NCI-H1694 (cell line): ENCODE results near the gene LRTM1.

Experiments used
- DNase-seq: peaks from one replicate; lab custom pipeline; 2025; lab: John Stamatoyannopoulos, UW

Gene LRTM1

DNA sequence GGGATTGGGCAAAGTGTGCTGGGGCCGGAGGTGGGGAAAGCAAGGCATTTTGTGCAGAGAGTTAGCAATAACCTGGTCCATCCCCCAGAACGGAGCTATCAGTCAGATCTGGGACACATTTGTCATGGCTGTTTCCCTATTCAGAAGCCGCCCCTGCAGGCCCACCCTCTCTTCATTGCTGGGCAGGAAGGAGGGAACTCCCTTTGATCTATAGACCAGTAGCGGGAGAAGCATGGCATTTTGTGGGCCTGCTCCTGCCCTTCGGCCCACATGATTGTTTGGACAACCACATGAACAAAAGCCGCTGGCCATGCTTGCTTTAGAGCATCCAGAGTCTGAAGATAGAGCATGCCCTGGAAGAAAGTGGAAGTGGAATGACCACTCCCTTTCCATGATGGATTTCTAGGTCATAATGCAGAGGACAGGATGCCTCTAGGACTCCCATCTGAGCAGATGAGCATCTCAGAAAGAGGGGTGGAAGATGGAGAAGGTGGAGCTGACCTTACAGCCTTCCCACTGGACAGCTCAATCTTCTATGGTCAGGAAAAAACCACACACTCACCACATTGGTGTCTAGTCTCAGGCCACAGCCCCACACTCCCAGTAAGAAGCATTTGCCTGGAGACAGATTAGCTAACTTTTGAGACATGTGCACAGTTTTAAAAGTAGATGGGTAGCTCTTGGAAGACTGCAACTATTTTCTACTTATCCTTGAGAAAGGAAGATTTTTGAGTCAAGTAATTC, 11.9 kb upstream of the LRTM1 start:
- no peak for DNase-seq

DNA sequence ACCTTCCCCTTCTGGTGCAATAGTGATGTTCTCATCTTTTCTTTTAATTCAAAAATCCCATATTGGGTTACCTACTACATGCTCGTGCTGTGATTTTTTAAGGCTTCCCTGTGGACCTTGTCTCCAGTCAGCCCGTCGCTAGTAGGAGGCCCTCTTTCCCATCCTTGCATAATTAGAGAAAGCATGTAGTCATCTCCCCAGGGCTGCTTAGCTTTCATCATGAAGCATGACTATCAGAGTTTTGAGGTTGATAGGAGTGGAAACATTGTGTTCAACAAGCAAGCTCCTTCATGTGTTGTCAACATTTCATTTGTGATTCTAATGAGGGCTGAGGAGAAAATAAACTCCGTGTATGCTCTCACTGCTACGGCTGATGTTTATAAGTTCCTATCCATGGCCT, 8.7 kb upstream of the LRTM1 start:
- no peak for DNase-seq

DNA sequence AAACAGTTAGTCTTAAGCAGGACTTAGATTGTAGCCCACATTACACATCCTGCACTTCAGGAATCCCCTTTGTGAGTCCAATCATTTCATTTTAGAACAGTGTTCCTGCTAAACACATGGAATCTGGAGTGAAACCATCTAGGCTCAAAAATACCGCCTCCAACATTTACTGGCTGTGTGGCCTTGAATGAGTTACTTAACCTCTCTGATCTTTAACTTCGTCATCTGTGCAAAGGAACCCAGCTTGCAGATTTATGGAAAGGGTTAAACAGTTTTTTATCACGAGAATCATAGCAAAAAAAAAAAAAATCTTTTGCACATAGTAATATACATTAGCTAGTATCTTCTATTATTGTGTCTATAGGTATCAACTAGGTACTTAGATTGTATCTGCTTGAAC, 8.0 kb upstream of the LRTM1 start:
- DNase-seq = no peak

DNA sequence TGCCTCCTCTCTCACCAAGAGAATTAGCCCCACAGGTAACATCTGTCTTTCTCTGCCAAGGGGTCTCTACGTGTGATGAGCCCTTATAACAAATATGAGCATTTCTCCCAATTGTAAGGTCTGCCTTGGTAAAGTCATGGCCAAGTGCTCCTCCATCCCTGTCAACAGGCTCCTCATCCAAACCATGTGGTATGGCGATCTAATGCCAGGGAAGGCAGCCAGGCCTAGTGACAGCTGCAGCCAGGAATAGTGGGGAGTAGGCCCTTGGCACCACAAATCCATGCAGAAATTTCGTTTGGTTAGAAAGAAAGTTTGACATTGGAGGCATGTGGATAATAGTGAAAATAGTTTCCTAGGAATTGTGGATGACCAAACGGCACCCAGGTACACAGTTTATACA, 4.7 kb upstream of the LRTM1 start:
- no peak for DNase-seq

DNA sequence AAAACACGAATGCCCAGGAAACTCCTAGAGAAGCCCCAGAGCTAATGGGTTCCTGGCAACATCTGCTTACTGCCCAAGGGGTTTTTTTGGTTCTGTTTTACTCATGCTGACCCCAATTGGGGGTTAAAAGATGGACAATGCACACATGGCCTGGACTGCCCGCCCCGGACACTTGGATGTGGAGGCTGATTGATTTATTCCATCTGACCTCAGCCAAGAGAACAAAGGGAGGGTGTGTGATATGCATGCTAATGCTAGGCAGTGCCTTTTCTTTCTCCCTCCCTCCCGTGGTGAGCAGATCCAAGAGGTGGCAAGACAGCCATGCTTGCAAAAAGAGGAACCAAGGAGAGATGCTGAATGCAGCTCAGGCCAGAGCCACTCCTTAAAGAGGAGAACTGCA, 3.3 kb upstream of the LRTM1 start:
- DNase-seq = no peak

DNA sequence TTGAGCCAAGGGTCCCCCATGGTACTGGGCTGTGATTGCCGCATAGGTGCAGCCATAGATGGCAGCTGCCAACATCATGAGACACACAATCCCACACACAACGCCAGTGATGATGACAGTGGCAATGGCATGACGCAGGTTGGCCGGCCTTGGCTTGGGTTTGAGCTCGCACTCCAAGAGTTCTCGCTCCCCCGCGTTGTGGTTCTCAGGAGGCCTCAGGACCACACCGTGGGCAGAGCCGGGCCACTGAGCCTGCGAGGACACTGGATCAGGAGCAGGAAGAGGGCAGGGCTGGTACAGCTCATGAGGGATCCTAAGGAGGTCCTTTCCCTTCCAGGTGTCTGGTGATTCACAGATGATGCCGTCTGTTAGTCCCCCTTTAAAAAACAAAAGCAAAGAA, 9.3 kb downstream of the LRTM1 start:
- DNase-seq = no peak

DNA sequence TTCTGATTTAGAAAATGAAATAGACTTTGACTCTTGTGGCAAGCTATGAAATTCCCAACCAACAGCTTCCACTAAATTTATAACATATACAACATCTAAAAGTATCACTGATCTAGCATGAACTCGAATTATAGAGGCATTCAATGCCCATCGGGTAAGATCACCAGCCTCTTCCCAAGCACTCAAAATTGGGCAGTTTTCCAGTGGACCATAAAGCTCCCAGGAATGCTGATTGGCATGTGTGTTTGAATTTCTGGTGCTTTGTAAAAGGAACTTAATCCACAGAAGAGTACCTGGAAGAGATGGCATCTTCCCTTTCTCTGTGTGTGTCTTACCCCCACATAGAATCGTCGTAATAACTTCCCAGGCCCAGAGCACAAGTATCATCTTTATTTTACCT, 10.0 kb downstream of the LRTM1 start:
- no peak for DNase-seq

DNA sequence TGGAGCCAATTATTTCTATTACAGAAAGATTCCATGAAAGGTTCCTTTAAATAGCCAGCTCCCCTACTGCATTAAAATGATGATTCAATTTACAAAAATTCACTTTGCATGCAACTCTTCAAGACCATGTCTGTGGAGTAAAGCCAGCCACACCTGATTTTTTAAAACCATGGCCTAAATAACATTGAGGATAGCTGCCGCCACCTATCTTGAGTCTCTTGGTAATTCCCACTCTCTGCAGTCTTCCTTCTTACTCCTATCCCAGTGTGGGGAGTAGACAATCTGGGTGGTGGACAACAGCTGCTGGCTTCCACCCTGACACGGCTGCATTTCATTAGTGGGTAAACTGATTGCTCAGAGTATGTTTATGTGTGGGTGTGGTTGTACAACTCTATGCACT, 10.7 kb downstream of the LRTM1 start:
- no peak for DNase-seq

DNA sequence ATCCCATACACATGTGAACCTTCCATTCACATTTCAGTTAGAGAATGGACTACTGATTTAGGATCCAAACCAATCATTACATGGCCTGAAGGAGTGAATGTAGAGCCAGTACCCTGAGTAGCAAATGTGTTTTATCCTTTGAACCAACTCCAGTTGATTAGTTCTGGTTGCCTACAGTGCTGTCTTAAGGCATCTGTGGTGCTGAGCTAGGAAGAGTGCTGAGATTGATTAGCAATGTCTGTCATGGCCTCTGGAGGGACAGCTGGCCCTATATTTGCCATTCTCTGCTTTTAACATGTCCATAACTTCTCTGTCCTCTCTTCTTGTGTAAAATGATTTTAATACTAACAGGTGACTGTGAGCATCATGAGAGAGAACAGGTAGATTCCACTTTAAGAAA, 11.1 kb downstream of the LRTM1 start:
- DNase-seq = no peak

DNA sequence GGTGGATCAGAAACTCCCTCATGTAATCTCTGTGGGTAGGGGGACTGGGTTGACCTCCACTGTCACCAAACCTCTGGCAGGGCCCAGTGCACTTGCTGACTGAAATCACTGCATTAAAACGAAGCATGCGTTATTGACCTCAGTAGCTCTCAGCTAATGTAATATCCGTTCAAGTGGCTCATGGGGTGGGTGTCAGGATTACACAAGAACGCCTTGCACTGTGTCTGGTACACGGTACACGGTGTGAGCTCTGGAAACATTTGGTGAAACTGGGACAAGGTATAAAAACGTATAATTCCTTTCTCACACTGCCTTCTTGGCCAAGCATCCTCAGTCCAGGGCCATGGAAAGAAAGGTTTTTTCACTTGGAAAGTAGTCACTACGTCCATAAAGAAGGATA, 11.9 kb downstream of the LRTM1 start:
- no peak for DNase-seq

DNA sequence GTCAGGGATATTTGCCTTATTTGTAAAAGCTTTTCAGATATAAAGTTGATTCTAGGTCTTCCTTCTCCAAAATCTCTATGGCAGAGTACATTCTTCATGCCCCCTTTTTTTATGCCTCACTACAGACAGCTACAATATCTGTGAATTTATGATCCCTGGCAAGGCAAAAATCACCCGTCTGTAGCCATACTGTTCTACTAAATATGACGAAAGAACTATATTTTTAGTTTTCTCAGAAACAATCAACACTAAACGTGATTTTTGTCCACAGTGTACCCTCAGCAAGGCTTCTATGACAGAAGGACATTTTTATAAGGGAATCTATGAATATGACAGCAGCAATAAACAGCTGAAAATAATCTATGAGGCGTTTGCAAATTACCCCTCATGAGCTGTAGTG, 12.7 kb downstream of the LRTM1 start:
- DNase-seq = no peak

DNA sequence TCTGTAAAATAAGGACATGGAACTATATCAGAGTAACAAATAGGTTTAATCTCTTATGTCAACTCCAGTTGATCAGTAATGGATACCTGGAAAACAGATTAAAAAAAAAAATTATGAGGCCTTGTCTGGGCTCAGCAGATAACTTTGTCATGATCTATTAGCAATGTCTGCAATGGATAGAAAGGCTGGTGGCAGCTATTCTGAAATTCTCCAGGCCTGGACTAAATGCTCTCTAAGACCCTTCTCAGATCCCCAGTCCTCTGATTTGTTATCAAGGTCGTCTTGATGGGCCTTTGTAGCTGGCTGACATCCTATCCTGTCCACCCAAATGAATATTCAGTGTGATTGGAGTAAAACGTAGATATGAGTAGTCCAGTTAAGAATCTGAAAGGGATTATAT, 13.7 kb downstream of the LRTM1 start:
- DNase-seq = no peak

DNA sequence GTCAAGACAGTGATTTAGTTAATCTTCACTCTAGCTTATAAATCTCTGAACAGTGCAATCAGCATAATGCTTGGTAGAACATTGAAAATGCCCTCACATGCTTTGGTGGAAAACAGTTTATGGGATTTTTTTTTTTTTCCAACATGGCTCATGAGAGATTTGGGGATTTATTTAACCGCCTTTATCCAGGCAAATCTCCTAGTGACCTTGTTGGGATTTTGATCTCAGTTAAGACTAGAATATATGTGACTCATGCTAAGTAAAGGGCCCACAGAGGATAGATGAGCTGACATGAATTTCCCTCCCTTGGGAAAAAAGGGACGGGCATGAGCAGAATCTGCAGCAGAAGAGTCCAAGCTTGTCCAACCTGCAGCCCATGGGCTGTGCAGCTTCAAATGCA, 18.7 kb downstream of the LRTM1 start:
- DNase-seq = no peak

DNA sequence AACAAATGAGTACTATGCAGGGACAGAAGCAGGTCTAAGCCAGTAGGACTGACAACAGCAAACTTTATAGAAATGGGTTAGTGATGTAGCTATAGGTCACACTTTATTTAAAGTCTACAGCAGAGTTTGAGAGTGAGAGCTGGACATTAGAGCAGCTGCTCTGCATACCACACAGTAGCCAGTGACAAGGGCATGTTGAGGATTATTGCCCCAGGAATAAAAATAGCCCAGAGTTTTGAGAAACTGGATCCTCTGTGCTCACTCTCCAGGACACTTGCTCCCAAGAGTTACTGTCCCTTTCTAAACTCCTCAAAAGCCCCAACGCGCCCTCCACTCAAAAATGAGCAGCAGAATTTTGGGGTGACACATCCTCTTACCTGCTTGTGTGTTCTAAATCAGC, 21.1 kb downstream of the LRTM1 start:
- no peak for DNase-seq

DNA sequence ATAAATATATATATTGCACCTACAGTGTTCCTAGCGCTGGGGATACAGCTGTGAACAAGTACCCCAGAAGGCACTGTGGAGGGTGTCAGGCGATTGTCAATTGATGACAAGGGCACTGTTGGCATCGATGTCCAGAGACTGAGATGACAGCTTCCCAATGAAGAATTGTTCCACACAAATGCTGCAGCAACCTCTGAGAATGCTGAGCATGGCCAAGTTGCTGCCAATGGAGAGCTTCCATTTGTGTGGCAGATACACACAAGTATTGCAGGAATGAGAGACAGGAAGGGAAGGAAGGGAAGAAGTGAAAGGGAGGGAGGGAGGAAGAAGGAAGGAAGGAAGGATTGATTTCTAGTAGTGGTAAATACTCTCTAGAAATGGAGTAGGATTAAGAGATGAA, 21.9 kb downstream of the LRTM1 start:
- DNase-seq = no peak

DNA sequence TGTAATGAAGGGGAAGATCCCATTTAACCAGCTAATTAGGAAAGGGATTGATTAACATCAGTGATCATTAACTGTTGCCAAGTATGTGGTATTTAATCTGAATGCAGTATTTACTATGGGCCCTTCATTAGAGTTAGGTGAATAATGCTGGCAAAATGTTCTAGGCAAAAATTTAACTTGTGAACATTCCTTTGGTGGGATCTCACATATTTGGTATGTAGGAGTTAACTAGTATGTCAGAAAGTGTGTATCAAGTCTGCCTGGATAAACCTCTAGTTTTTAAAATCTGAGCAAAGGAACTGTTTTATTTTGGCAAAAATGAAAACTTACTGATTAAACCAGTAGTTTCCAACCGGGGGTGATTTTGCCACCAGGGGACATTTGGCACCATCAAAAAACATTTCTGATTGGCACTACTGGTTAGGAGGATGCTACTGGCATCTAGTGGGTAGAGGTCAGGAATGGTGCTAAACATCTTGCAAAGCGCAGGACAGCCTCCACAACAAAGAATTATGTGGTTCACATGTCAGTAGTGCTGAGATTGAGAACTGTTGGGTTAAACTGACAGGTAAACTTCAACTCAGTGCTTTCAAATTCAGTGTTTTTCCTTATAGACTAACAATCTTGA, 22.5 kb downstream of the LRTM1 start:
- no peak for DNase-seq

DNA sequence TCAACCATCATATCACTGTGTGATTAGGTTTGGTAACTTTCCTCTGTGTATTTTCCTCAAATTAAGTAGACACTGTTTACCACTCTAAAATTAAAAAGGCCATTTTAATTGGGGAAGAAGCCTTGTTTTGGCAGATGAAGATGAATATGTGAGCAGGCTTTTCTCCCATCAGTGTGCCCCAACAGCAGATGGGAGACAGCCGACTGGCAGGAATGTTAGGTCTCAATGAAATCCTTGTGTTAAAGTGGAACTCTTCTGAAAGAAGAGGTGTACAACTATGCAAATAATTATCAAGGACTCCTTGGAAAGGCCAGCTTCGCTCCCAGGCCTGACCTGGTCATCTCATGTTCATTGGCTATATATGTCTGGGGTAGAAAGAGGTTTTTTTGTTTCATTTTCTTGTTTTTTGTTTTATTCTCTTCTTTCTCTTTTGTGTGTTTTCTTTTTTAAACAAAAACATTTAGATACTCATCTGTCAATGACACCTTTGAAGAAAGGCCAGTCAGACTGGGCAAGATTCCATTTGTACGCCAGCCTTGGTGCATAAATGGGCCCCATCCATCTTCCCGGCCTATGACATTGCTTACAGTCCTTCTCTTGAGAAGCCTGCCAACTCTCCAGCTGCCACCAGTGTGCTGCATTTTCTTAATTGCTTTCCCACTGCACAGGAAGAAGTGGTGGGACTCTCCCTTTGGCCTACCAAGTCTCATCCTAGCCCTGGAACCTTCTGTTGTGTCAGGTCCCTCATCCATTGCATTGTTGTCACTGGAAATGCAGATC, 25.8 kb downstream of the LRTM1 start:
- DNase-seq = no peak

DNA sequence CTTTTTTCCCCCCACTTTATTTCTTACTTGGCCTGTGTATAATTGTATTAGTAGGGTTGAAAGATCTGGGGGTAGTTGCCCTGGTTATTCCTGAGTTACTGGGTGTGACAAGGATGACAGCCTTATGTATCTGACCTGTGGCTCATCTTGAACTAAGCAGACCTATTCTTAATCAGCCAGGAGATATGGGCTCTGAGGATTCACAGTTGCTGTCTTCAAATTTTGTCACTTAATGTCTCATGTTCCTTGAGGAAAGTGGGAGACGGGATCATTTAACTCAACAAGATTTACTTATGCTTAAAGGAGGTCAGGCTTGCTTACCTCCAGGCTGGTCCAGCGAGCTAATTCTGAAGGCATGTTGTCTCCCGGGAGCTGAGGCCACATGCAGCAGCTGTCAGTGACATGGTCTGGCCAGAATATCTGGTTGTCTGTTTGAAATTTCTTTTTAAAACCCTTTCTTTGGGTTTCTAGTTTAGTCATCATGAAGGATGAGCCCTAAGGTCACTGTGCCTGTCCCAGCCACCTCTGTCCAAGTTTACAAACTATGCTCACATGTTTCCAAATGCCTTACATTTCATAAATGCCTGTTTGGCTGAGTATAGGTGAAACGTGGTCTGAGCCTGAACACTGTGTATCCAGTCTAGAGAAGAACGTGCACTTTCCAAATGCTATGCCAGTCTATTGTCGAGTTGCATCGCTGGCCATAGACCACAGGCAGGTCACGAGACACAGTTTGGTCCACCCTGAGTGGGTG, 26.8 kb downstream of the LRTM1 start:
- DNase-seq = no peak

DNA sequence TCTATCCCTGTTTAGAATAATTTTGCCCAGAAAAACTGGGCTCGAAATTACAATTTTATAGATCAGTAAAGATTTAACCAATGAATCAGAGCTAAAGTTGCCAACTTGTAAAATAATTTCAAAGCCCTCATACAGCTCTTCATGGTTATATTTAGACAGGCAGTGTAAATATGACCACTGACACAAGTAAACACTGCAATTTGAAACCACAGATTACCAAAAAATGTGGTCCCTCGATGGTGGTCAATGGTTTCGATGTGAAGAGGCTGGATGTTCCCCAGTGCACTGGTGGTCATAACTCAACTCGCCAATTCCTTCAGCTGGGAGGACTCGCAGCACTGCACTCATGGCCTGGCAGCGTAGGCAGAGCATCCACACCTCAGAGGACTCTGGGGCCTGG, 28.6 kb downstream of the LRTM1 start:
- DNase-seq = no peak

DNA sequence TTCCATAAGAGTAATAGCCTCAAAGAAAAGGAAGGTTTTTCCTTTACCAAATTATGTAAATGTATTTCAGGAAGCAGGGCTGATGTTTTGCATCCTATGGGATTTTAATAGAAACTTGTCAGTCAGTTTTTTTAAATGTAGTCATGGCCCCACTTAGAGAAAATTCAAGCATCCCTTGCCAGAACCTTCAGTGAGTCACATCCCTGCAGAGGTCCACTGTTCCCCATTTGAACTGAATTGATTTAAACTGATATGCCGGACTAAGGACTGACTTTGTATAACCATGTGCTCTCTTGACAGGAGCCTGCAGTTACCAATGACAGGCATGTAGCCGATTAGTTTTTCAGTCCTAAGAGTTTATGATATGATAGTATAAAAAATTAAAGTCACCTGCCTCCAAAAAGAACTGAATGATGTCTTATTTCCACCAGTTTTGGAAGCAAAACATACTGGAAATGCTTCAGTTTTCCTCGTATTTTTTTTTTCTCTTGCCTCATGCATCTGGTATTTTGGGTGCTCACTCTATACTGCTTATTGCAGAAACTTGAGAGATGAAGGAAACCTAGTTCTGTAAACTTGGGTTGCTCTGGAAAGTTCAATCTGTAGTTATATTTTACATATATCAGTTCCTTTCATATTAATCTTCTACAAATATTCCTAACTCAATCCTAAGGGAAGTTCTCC, 30.7 kb downstream of the LRTM1 start:
- no peak for DNase-seq

DNA sequence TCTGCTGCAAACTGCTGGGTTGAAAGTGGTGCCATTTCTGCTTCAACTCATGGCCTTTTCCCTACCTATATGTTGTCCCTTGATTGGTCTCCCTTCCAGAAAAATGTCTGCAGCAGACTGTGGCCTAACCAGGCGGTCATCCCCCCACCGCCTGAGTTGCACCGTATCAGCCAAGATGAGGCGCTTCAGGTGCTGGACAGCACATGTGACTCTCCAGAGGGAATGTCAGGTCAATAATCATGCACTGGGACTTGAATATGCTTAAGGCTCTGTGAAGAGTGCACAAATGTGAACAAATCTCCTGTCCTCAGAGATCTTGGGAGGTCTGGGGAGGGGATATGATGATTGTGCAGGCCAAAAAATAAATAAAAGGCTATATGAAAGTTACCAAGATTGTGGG, 32.2 kb downstream of the LRTM1 start:
- DNase-seq = no peak

DNA sequence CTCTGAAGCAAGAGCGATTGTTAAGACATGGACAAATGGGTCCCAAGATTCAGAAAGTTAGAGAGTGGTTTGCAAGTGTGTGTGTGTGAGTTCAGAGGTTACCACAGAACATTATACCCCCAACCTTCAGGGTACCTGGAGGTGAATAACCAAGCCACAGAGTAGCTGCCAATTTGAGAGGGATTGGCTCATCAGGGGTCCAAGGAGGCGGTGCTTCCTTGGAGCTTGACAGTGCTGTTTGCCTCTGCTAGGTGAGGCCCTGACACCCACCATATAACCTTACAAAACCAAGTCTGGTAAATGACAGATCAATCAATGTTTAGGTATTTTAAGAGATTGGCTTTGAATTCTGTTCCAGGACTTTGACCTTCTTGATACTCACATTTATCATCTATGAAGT, 35.7 kb downstream of the LRTM1 start:
- DNase-seq = no peak
